NCI-H2196 treated with DMSO at 0.1 percent for 48 hours (cell line): ENCODE results near the gene DDX54.

ENCODE experiments used
- DNase-seq: peaks from one replicate; lab custom pipeline; 2025; ENCODE audit not compliant: unreplicated experiment; lab: John Stamatoyannopoulos, UW

Gene DDX54, protein sequence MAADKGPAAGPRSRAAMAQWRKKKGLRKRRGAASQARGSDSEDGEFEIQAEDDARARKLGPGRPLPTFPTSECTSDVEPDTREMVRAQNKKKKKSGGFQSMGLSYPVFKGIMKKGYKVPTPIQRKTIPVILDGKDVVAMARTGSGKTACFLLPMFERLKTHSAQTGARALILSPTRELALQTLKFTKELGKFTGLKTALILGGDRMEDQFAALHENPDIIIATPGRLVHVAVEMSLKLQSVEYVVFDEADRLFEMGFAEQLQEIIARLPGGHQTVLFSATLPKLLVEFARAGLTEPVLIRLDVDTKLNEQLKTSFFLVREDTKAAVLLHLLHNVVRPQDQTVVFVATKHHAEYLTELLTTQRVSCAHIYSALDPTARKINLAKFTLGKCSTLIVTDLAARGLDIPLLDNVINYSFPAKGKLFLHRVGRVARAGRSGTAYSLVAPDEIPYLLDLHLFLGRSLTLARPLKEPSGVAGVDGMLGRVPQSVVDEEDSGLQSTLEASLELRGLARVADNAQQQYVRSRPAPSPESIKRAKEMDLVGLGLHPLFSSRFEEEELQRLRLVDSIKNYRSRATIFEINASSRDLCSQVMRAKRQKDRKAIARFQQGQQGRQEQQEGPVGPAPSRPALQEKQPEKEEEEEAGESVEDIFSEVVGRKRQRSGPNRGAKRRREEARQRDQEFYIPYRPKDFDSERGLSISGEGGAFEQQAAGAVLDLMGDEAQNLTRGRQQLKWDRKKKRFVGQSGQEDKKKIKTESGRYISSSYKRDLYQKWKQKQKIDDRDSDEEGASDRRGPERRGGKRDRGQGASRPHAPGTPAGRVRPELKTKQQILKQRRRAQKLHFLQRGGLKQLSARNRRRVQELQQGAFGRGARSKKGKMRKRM

DNA sequence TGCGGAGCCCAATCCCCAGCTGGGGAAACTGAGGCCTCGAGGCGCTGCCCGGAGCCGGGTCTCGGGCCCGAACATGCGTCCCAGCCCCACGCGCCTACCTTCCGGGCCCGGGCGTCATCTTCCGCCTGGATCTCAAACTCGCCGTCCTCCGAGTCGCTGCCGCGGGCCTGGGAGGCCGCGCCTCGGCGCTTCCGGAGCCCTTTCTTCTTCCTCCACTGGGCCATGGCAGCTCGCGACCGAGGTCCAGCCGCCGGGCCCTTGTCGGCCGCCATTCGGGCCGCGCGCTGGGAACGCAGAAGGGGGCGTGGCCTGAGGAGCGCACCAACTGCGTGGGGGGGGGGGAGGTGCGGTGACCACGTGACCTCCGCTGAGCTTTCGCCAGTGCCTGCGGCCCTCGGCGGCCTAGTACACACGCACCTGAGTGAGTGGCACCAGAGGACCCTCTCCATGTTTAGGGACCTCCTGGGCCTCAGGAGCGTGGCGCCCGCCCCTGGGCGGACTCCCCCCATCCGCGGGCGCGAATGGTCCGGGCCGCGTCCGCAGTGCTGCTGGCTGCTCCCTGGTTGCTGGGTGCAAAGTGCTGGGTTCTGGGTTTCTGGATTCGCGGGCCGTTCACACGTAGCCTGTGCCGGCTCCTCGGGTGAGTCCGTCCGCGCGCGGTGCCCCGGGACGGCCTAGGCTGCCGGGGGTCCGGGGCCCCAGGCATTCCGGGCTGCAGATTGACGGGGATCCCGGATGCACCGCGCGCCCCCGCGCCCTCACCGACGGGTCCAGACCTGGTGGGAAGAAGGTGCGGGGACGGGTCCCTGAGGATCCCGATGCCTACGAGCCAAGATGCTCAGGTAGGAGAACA lies at the start of gene DDX54, which contains the start of gene RITA1:
Gene DDX54 (minus strand): TSS at position 299 of the 853 bp plus-strand sequence. CDS start 27 bp downstream, at position 272.
Gene RITA1 (plus strand): TSS at position 542 of the 853 bp plus-strand sequence. CDS start 1,026 bp downstream, outside the sequence.
- peak; percentile 45 for DNase-seq

DNA sequence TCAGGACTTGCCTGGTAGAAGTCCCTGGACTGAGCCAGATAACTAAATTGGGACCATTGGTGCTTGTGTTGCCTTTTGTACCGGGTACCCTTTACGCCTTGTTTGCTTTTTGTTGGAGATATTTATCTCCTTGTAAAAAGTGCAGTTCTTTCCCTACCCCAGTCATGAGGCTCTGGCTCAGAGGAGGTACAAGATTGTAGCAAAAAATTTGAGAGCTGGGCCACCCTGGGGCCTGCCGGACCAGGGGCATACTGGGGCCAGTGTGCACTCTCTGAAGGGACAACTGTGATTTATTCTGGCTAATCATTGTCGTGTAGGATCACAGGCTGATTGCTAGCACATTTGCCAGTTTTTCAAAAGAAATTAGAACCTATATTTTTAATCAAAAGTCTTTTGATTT lies 49.2 kb upstream of the DDX54 start:
- DNase-seq = no peak

GRCh38 chr12:113233967-113234366 lies 48.7 kb upstream of the DDX54 start:
- no peak for DNase-seq

- DNase-seq = peak; percentile 94
Measured at GRCh38 chr12:113232840-113233585, 47.7 kb upstream of the DDX54 start.

DNA sequence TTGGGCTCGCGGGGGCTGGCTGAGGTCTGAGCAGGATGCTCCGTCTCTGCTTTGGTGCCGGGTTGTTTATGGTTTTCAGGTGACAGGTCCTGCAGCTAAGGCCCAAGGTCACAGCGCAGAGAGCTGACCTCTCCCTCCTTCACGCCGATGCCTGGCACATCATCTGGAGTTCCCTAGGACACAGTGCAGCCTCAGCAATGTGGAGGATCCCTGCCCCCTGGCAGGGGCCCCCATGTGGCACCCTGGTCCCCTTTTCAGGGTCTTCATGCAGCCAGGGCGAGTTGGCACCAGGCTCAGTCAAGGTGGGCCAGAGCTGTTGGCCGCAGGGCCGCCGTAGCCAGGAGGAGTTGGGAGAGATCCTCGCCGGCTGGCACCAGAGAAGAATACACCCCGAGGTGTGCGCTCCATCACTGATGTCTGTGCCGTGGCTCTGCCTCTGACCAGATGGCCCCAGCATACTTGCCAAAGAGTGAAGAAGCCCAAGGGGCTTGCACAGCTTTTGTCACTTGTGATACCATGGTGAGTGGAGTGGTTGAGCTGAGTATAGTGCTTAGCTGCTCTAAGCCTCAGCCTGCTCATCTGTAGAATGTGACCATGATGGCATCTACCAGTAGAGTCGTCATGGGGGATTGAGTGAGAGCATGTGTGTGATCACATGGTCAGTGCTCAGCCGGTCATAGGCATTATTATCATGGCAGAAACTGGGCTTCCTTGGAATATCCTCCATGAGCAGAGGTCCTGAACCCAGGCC lies 47.0 kb upstream of the DDX54 start:
- no peak for DNase-seq

- DNase-seq = peak; percentile 44
Measured at GRCh38 chr12:113231235-113232088, 46.2 kb upstream of the DDX54 start.

DNA sequence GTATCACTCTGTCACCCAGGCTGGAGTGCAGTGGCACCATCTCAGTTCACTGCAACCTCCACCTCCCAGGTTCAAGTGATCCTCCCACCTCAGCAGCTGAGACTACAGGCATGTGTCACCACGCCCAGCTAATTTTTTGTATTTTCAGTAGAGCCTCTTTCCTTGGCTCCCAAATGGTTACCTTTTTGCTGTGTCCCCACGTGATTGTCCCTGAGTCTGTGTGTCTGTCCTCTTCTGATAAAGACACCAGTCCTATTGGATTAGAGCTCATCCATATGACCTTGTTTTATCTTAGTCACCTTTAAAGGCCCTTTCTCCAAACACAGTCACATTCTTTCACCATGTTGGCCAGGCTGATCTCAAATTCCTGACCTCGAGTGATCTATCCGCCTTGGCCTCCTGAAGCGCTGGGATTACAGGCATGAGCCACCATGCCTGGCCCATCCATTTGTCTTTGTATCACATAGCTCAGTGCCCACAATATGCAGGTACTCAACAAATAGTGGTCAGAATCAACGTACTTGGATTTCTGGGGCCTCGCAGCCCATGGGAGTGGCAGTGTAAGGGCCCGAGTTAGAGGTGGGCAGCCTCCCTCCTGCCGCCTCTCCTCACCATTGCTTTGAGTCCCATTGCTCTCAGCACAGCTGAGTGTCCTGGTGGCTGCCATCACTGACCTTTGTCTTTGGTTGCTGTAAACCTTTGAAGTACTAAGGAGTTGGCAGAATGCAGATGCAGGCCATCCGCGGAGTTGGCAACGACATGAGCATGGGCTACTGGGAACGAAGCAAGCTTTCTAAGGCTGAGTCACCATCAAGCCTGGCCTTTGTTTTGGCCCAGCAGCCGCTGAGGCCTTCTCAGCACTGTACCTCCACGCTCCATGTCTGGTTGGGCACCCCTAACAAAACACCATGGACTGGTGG lies 45.3 kb upstream of the DDX54 start:
- DNase-seq = no peak

DNA sequence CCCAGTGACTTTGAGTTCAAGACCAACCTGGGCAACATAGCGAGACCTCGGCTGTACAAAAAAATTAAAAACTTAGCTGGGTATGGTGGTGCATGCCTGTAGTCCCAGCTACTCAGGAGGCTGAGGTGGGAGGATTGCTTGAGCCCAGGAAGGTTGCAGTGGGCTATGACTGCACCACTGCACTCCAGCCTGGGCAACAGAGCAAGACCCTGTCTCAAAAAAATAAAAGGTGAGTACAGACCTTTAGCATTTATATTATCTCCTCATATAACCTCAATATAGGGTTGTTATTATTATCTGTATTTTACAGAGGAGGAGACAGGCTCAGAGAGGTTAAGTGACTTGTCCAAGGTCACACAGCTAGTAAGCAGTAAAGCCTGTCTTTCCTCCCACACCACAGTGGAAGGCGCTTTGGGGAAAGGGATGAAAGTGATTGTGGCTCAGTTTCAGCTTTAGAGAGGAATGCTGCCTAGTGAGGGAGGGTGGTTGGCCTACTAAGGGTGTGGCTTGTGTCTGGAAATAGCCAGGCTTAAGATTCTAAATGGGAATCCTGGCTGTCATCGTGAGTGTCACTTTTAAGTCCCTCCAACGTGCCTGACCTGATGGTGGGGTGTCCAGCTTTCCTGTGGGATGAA lies 43.2 kb upstream of the DDX54 start:
- DNase-seq = no peak

DNA sequence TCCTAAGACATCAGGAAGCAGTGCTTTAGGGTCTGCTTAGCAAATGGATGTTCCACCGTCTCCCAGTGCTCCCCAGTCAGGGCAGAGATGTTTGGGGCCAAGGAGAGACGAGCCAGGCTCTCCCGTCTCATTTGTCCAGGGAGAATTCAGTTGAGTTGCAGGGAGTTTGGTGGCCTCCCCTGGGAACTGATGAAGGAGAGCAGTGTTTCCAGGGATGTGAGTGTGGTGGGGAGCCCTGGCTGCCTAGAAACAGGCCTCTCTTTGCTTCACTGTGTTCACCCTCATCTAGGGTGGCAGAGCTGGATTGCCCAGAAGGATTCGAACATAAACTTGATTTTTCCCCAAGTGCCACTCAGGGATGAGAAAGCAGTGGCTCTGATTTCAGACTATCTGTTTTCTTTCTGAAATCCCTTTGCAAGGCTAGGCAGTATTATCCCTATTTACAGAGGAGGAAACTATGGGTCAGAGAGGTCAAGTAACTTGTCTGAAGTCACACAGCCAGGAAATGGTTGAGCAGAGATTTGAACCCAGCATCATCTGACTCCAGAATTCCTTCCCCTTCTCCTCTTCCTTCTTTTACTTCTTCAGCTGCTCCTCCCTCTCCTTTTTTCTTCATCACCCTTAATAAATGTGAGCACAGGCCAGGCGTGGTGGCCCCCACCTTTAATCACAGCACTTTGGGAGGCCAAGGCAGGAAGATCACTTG lies 42.6 kb upstream of the DDX54 start:
- no peak for DNase-seq

DNA sequence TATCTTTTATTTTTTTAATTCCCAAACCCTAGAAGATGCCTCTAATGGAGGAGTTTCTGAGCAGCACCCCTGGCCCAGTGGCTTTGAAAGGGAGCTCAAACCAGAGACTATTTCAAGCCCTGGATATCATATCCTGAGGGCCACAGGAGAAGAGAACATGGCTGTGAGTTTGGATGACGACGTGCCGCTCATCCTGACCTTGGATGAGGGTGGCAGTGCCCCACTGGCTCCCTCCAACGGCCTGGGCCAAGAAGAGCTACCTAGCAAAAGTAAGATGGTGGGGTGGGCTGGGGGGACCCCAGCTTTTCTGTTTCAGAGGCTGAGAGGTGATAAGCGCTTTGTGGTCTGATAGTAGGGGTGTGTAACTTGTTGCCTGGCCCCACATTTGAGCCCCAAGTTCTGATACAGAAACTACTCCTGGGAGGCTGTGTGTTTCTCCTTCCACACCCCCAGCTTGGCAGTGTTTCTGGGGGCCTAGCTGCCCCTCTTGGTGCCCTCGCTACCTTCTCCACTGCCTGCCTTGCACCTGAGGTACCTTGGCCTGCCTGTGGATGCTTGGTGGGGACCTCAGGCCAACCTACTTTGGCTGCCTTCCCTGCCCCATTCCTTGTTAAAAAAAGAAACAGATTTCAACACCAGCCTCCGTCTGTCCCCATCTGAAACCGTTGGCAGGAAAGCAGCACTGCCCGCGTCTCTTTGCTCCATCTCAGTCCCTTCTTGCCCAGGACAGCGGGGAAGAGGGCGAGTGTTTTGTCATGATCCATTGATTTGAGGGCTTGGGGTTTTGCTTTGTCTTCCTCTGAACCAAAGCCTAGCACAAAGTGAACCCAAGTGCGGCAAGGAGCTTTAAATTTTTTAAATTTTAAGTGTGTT lies 41.7 kb upstream of the DDX54 start:
- no peak for DNase-seq

DNA sequence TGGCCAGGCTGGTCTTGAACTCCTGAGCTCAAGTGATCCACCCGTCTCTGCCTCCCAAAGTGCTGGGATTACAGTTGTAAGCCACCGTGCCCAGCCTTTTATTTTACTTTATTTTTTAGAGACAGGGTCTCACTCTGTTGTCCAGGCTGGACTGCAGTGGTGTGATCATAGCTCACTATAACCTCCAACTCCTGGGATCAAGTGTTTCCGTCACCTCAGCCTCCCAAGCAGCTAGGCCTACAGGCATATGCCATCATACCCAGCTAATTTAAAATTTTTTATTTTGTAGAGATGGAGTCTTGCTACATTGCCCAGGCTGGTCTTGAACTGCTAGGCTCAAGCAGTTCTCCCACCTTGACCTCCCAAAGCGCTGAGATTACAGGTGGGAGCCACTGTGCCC lies 39.7 kb upstream of the DDX54 start:
- DNase-seq = no peak

GRCh38 chr12:113222730-113223531 lies 37.7 kb upstream of the DDX54 start:
- peak; percentile 55 for DNase-seq

DNA sequence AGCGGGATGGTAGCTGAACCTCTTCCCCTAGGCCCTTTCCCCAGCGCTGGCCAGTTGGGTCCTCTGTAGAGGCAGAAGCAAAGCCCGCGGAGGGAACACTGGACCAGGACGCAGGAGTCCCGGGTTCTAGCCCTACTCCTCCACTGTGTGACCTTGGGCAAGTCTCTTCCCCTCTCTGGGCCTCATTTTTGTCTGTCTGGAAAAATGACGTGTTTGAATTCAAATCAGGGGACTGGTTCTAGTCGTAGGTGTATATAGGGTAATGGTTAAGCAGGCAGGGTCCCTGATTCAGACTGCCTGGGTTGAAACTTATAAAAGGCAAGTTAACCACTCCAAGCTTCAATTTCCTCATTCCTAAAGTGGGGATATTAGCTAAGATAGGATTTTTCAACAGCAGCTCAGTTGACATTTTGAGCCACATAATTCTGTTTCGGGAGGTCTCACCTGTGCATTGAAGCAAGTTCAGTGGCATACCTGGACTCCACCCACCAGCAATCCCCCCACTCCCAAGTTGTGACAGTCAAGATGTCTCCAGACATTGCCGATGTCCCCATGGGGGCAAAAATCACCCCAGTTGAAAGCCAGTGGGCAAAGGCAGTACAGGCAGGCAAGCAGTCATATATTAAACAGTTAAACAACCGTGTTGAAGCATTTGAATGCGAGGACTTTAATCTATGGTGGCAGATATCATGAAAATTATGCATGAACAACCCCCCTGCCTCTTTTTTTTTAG lies 36.9 kb upstream of the DDX54 start:
- DNase-seq = no peak
